ENCODE results near the gene PRKCQ. TPM values are rescaled to one million over a fixed set of nuclear protein-coding genes. Genes with fewer than 3 reads are reported as not detected.

PRKCQ gene
- total RNA-seq, 1 experiment from 2014 or later: 12.1 TPM

- DNase-seq: no peak
- no peak overlapping the region for H3K18ac ChIP-seq (ENCODE audit: insufficient read length, low read depth, low read length)
- H3K23ac ChIP-seq (ENCODE audit: insufficient read length, low read depth, low read length): no peak overlapping the region
- H4K5ac ChIP-seq (ENCODE audit: insufficient read length, low read depth, low read length): no peak overlapping the region
- no peak overlapping the region for H3K14ac ChIP-seq (ENCODE audit: insufficient read depth, low read length)
- H3K79me1 ChIP-seq (ENCODE audit: insufficient read depth, low read depth, low read length, poor library complexity, severe bottlenecking): no peaks in the 10 kb centered on the region
- no peaks in the 10 kb centered on the region; the same call in 1 of the 2 replicates for H3K27me3 Mint-ChIP-seq (ENCODE audit: low read depth)
- peaks cover 5 to 14% (median 11%) of the 10 kb centered on the region in 3 experiments for H3K36me3 Mint-ChIP-seq (ENCODE audit: insufficient read depth in 1 of 3, low read depth in 3 of 3)
- no peaks in the 10 kb centered on the region for H3K27me3 ChIP-seq (ENCODE audit: insufficient read depth, low read length)
- H3K4me1 Mint-ChIP-seq: peaks cover 10% of the 10 kb centered on the region in 2 experiments
- no peak overlapping the region for H3K4me2 ChIP-seq (ENCODE audit: insufficient read depth, insufficient read length, low read length)
- H2BK120ac ChIP-seq (ENCODE audit: low read depth, low read length, poor library complexity, severe bottlenecking): no peak overlapping the region
- H4K8ac ChIP-seq (replicated peaks; ENCODE audit: insufficient read length, low read depth, low read length): no peak overlapping the region
- H3K9me3 Mint-ChIP-seq: peaks cover 14 to 18% of the 10 kb centered on the region in 2 experiments
- H2BK15ac ChIP-seq (ENCODE audit: low read depth, low read length): no peak overlapping the region
- no peak overlapping the region for H2BK5ac ChIP-seq (ENCODE audit: insufficient read length, low read length)
- no peak overlapping the region for H3K56ac ChIP-seq (ENCODE audit: insufficient read length, low read depth, low read length)
- no peak overlapping the region for H2AK5ac ChIP-seq (ENCODE audit: insufficient read length, low read length)
- no peak overlapping the region for H3K9ac ChIP-seq (ENCODE audit: extremely low read depth, insufficient read length, low read length)
- no peaks in the 10 kb centered on the region for H3K23me2 ChIP-seq (ENCODE audit: insufficient read length, low read depth, low read length, poor library complexity, severe bottlenecking)
- no peaks in the 10 kb centered on the region for H3K79me2 ChIP-seq (ENCODE audit: insufficient read depth, low read length)
- no peak for TF ChIP-seq CTCF (conservative IDR thresholded peaks at IDR 0.05)
- H3K27ac Mint-ChIP-seq: no peak overlapping the region
- H3K4me3 Mint-ChIP-seq: no peak overlapping the region
- H2BK12ac ChIP-seq (ENCODE audit: insufficient read length, low read depth, low read length): no peak overlapping the region
- no peak overlapping the region for H3T11ph ChIP-seq (ENCODE audit: low read length)
- H4K91ac ChIP-seq (ENCODE audit: insufficient read length, low read depth, low read length): no peak overlapping the region
- H3K27ac ChIP-seq (ENCODE audit: insufficient read length, low read depth, low read length): no peak overlapping the region
- no peak overlapping the region for H2BK20ac ChIP-seq (ENCODE audit: low read depth, low read length, poor library complexity, severe bottlenecking)
- peaks cover 4% of the 10 kb centered on the region; the same call in 1 of the 2 replicates for H3K4me1 ChIP-seq (ENCODE audit: insufficient read depth, low read length)
- no peak overlapping the region for H2AFZ ChIP-seq (ENCODE audit: low read length)
- WGBS (ENCODE audit: extremely low coverage, insufficient read length, low lambda C conversion rate): no CpG with 5 or more reads among the region's 2 CpGs
- no peaks in the 10 kb centered on the region for H4K20me1 ChIP-seq (ENCODE audit: control insufficient read depth, insufficient read depth, insufficient read length)
- H3K4ac ChIP-seq (ENCODE audit: low read depth, low read length): no peak overlapping the region
- H3K9me3 ChIP-seq (ENCODE audit: control insufficient read depth, low read depth, low read length): peaks cover 9% of the 10 kb centered on the region
Observed at GRCh38 chr10:6607778-6608177, 27.7 kb upstream of the PRKCQ start.
